ENCODE measurements around the gene ELP1.

- no peak for TF ChIP-seq CEBPB (IDR thresholded peaks at IDR 0.05; ENCODE audit: low read depth, low read length)
- TF ChIP-seq POLR2A (IDR thresholded peaks at IDR 0.05; ENCODE audit: low read depth, low read length) = no peak
- TF ChIP-seq CHD1 (IDR thresholded peaks at IDR 0.05; ENCODE audit: low read depth, low read length) = no peak
- no peak for TF ChIP-seq CTCF (conservative IDR thresholded peaks at IDR 0.05; ENCODE audit: low read depth, low read length)
- TF ChIP-seq RFX5 (IDR thresholded peaks at IDR 0.05; ENCODE audit: low read depth, low read length) = no peak
- no peak for TF ChIP-seq RAD21 (IDR thresholded peaks at IDR 0.05; ENCODE audit: low read length)
- no peak for TF ChIP-seq USF2 (IDR thresholded peaks at IDR 0.05; ENCODE audit: low read depth, low read length)
- TF ChIP-seq SMC3 (IDR thresholded peaks at IDR 0.05; ENCODE audit: low read depth, low read length) = no peak
- no peak for TF ChIP-seq ELK1 (IDR thresholded peaks at IDR 0.05; ENCODE audit: borderline replicate concordance, low read depth, low read length)
- TF ChIP-seq BHLHE40 (IDR thresholded peaks at IDR 0.05; ENCODE audit: low read depth, low read length) = no peak
- no peak for TF ChIP-seq MXI1 (IDR thresholded peaks at IDR 0.05; ENCODE audit: borderline replicate concordance, low read depth, low read length)
Measured at GRCh38 chr9:108913391-108913790, 20.5 kb downstream of the ELP1 start.
